AG08396 (cell line): ENCODE results near the gene PCDHGA12.
A peak's percentile ranks its signal among the peaks of the same experiment; 100 is the strongest.
"Not testable (repeated sequence)": the region's sequence is repeated elsewhere in the genome, so short reads cannot be mapped to it uniquely, and the experiment has no call there.

Experiments used
- DNase-seq: peaks from one replicate; pipeline ENCODE4 v3.0.0; 2012; ENCODE audit warnings: low spot score, mixed read lengths

The PCDHGA12 gene

GRCh38 chr5:141430332-141431113 lies at the start of gene PCDHGA12:
Gene PCDHGA12, plus strand, starts transcription at chr5:141430507. Its CDS starts 253 bp downstream, at chr5:141430760.
- DNase-seq: peak; percentile 79

- DNase-seq: peak; percentile 55
Observed at GRCh38 chr5:141382469-141383294, 47.6 kb upstream of the PCDHGA12 start, which contains the start of gene PCDHGA7. Gene PCDHGA7, plus strand, starts transcription at chr5:141382742. Its CDS starts 158 bp downstream, at chr5:141382900.

GRCh38 chr5:141383345-141383744 lies 47.0 kb upstream of the PCDHGA12 start:
- no peak for DNase-seq

GRCh38 chr5:141384471-141385267 lies 45.6 kb upstream of the PCDHGA12 start:
- DNase-seq: no peak

- peak; percentile 31 for DNase-seq
Observed at GRCh38 chr5:141387557-141388311, 42.6 kb upstream of the PCDHGA12 start, which contains the start of gene PCDHGB4. Gene PCDHGB4, plus strand, starts transcription at chr5:141387698. Its CDS starts 187 bp downstream, at chr5:141387885.

- DNase-seq: no peak
Observed at GRCh38 chr5:141388661-141389060, 41.6 kb upstream of the PCDHGA12 start.

GRCh38 chr5:141389153-141390042 lies 40.9 kb upstream of the PCDHGA12 start:
- no peak for DNase-seq

- no peak for DNase-seq
Observed at GRCh38 chr5:141392429-141393198, 37.7 kb upstream of the PCDHGA12 start, which contains the start of gene PCDHGA8. Gene PCDHGA8, plus strand, starts transcription at chr5:141392633. Its CDS starts 181 bp downstream, at chr5:141392814.

GRCh38 chr5:141393267-141393666 lies 37.0 kb upstream of the PCDHGA12 start:
- no peak for DNase-seq

- DNase-seq: not testable (repeated sequence)
Observed at GRCh38 chr5:141394401-141395187, 35.7 kb upstream of the PCDHGA12 start.

GRCh38 chr5:141397756-141398551 lies 32.4 kb upstream of the PCDHGA12 start, which contains the start of gene PCDHGB5:
Gene PCDHGB5, plus strand, starts transcription at chr5:141397947. Its CDS starts 181 bp downstream, at chr5:141398128.
- DNase-seq: peak; percentile 66

GRCh38 chr5:141398608-141399007 lies 31.7 kb upstream of the PCDHGA12 start:
- DNase-seq: no peak

GRCh38 chr5:141399555-141400258 lies 30.6 kb upstream of the PCDHGA12 start:
- no peak for DNase-seq

GRCh38 chr5:141402553-141403243 lies 27.6 kb upstream of the PCDHGA12 start, which contains the start of gene PCDHGA9:
Gene PCDHGA9, plus strand, starts transcription at chr5:141402778. Its CDS starts 175 bp downstream, at chr5:141402953.
- DNase-seq: peak; percentile 70

- no peak for DNase-seq
Observed at GRCh38 chr5:141403387-141403786, 26.9 kb upstream of the PCDHGA12 start.
